GM21390 (cell line): ENCODE data around the gene ZNF823.
"Not testable (repeated sequence)": the region's sequence is repeated elsewhere in the genome, so short reads cannot be mapped to it uniquely, and the experiment has no call there.

Experiments
- ATAC-seq: cut with Tn5 transposase; IDR thresholded peaks from one replicate; pipeline ENCODE4 v1.9.1; 2021; ENCODE audit not compliant: unreplicated experiment

Gene ZNF823

GRCh38 chr19:11684987-11685675 is 53.6 kb downstream of the ZNF823 start:
- ATAC-seq, result no peak

- no peak for ATAC-seq
Measured at GRCh38 chr19:11680689-11681302, 58.0 kb downstream of the ZNF823 start.

GRCh38 chr19:11678504-11678903 is 60.2 kb downstream of the ZNF823 start:
- no peak for ATAC-seq

- ATAC-seq, result not testable (repeated sequence)
Measured at GRCh38 chr19:11676661-11677600, 61.8 kb downstream of the ZNF823 start.

GRCh38 chr19:11675569-11675968 is 63.2 kb downstream of the ZNF823 start:
- ATAC-seq, result no peak

- ATAC-seq, result no peak
Measured at GRCh38 chr19:11674067-11674492, 64.7 kb downstream of the ZNF823 start.

- ATAC-seq, result no peak
Measured at GRCh38 chr19:11673608-11674041, 65.1 kb downstream of the ZNF823 start.
